ENCODE data around the gene FARSA.

GRCh38 chr19:12953799-12954611 is 20.5 kb upstream of the FARSA start:
- TF ChIP-seq, protein P1, sequence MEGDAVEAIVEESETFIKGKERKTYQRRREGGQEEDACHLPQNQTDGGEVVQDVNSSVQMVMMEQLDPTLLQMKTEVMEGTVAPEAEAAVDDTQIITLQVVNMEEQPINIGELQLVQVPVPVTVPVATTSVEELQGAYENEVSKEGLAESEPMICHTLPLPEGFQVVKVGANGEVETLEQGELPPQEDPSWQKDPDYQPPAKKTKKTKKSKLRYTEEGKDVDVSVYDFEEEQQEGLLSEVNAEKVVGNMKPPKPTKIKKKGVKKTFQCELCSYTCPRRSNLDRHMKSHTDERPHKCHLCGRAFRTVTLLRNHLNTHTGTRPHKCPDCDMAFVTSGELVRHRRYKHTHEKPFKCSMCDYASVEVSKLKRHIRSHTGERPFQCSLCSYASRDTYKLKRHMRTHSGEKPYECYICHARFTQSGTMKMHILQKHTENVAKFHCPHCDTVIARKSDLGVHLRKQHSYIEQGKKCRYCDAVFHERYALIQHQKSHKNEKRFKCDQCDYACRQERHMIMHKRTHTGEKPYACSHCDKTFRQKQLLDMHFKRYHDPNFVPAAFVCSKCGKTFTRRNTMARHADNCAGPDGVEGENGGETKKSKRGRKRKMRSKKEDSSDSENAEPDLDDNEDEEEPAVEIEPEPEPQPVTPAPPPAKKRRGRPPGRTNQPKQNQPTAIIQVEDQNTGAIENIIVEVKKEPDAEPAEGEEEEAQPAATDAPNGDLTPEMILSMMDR (IDR thresholded peaks at IDR 0.05): no peak
- no peak for TF ChIP-seq POLR2A (IDR thresholded peaks at IDR 0.05)
